Activated naive CD8-positive, alpha-beta T cell treated with anti-CD3 and anti-CD28 coated beads, Interleukin-2, amount 50 U/mL, for 24 hours (primary cell): Measurements from ENCODE around the gene RPGR.

Source experiments
- ATAC-seq: fragments of 150-1000 bp; cut with Tn5 transposase; one replicate; pipeline ENCODE4 v1.10.0; 2021
- DNase-seq: peaks from one replicate; pipeline ENCODE4 v3.0.0; 2021
- H3K27ac Mint-ChIP-seq: one replicate; pipeline ENCODE4 v1.8.0; 2021; ENCODE audit warnings: mild to moderate bottlenecking, mixed read lengths
- H3K27me3 Mint-ChIP-seq: one replicate; pipeline ENCODE4 v1.8.0; 2021; ENCODE audit warnings: mixed read lengths
- H3K36me3 Mint-ChIP-seq: one replicate; pipeline ENCODE4 v1.8.0; 2021; ENCODE audit warnings: low read depth, mixed read lengths
- H3K4me1 Mint-ChIP-seq: one replicate; pipeline ENCODE4 v1.8.0; 2021; ENCODE audit warnings: mixed read lengths
- H3K4me3 Mint-ChIP-seq: one replicate; pipeline ENCODE4 v1.8.0; 2021; ENCODE audit warnings: mild to moderate bottlenecking, moderate library complexity, mixed read lengths
- H3K9me3 Mint-ChIP-seq: one replicate; pipeline ENCODE4 v1.8.0; 2021; ENCODE audit warnings: mixed read lengths

Gene RPGR

GRCh38 chrX:38327007-38327774 is at the start of gene RPGR:
Gene RPGR, minus strand, starts transcription at chrX:38327509. Its CDS starts 142 bp downstream, at chrX:38327367.
- Mint-ChIP-seq H3K4me1 (peaks cover 18% of the 10 kb centered on the region), H3K9me3 (no peaks in the 10 kb centered on the region), H3K36me3 (no peaks in the 10 kb centered on the region)

GRCh38 chrX:38376747-38377146 is 49.4 kb upstream of the RPGR start:
- no peaks in the 10 kb centered on the region for H3K9me3 Mint-ChIP-seq
- ATAC-seq: no peak

More at GRCh38 chrX:38327007-38327774, at the start of gene RPGR:
- DNase-seq (peak; percentile 88), ATAC-seq (peak; percentile 99)
- Mint-ChIP-seq H3K4me3 (peak within 1 kb of the TSS; percentile 85), H3K27ac (peak within 1 kb of the TSS; percentile 89), H3K27me3 (no peaks in the 10 kb centered on the region)

GRCh38 chrX:38375891-38376290 is 48.6 kb upstream of the RPGR start:
- Mint-ChIP-seq H3K27me3 (peaks cover 5% of the 10 kb centered on the region), H3K9me3 (no peaks in the 10 kb centered on the region), H3K4me1 (no peaks in the 10 kb centered on the region), H3K4me3 (no peak overlapping the region), H3K27ac (no peak overlapping the region), H3K36me3 (no peaks in the 10 kb centered on the region)
- DNase-seq (no peak), ATAC-seq (no peak)

More at GRCh38 chrX:38376747-38377146, 49.4 kb upstream of the RPGR start:
- Mint-ChIP-seq H3K4me1 (no peaks in the 10 kb centered on the region), H3K27me3 (peaks cover 6% of the 10 kb centered on the region), H3K27ac (no peak overlapping the region), H3K36me3 (no peaks in the 10 kb centered on the region), H3K4me3 (no peak overlapping the region)
- no peak for DNase-seq

- Mint-ChIP-seq H3K4me3 (no peak overlapping the region), H3K27me3 (peaks cover 5% of the 10 kb centered on the region), H3K9me3 (no peaks in the 10 kb centered on the region), H3K27ac (no peak overlapping the region), H3K36me3 (no peaks in the 10 kb centered on the region), H3K4me1 (no peaks in the 10 kb centered on the region)
- no peak for ATAC-seq
- DNase-seq: no peak
Observed at GRCh38 chrX:38374431-38374830, 47.1 kb upstream of the RPGR start.

GRCh38 chrX:38371641-38372040 is 44.3 kb upstream of the RPGR start:
- DNase-seq (no peak), ATAC-seq (no peak)
- Mint-ChIP-seq H3K27me3 (peaks cover 3% of the 10 kb centered on the region), H3K36me3 (no peaks in the 10 kb centered on the region), H3K4me1 (no peaks in the 10 kb centered on the region), H3K4me3 (no peak overlapping the region), H3K9me3 (no peaks in the 10 kb centered on the region), H3K27ac (no peak overlapping the region)

GRCh38 chrX:38368774-38369173 is 41.5 kb upstream of the RPGR start:
- Mint-ChIP-seq H3K36me3 (no peaks in the 10 kb centered on the region), H3K27ac (no peak overlapping the region), H3K4me1 (no peaks in the 10 kb centered on the region), H3K9me3 (no peaks in the 10 kb centered on the region), H3K4me3 (no peak overlapping the region), H3K27me3 (peaks cover 3% of the 10 kb centered on the region)
- DNase-seq (no peak), ATAC-seq (no peak)

GRCh38 chrX:38365954-38366353 is 38.6 kb upstream of the RPGR start:
- no peaks in the 10 kb centered on the region for H3K27me3 Mint-ChIP-seq
- no peaks in the 10 kb centered on the region for H3K36me3 Mint-ChIP-seq
- no peak for ATAC-seq
- H3K9me3 Mint-ChIP-seq: no peaks in the 10 kb centered on the region
- H3K27ac Mint-ChIP-seq: no peak overlapping the region
- no peaks in the 10 kb centered on the region for H3K4me1 Mint-ChIP-seq
- no peak for DNase-seq
- H3K4me3 Mint-ChIP-seq: no peak overlapping the region

GRCh38 chrX:38363046-38363445 is 35.7 kb upstream of the RPGR start:
- DNase-seq (no peak), ATAC-seq (no peak)
- Mint-ChIP-seq H3K4me1 (no peaks in the 10 kb centered on the region), H3K4me3 (no peak overlapping the region), H3K36me3 (no peaks in the 10 kb centered on the region), H3K27me3 (no peaks in the 10 kb centered on the region), H3K27ac (no peak overlapping the region), H3K9me3 (no peaks in the 10 kb centered on the region)

GRCh38 chrX:38357747-38358673 is 30.7 kb upstream of the RPGR start:
- Mint-ChIP-seq H3K4me1 (no peaks in the 10 kb centered on the region), H3K27ac (no peak overlapping the region), H3K4me3 (no peak overlapping the region), H3K36me3 (no peaks in the 10 kb centered on the region), H3K9me3 (no peaks in the 10 kb centered on the region), H3K27me3 (no peaks in the 10 kb centered on the region)
- ATAC-seq (no peak), DNase-seq (no peak)

- Mint-ChIP-seq H3K27me3 (no peaks in the 10 kb centered on the region), H3K4me1 (no peaks in the 10 kb centered on the region), H3K27ac (no peak overlapping the region), H3K4me3 (no peak overlapping the region), H3K9me3 (no peaks in the 10 kb centered on the region), H3K36me3 (no peaks in the 10 kb centered on the region)
- DNase-seq (no peak), ATAC-seq (no peak)
Observed at GRCh38 chrX:38356401-38356800, 29.1 kb upstream of the RPGR start.

GRCh38 chrX:38352362-38352761 is 25.1 kb upstream of the RPGR start, which contains the start of gene OTC:
Gene OTC, plus strand, starts transcription at chrX:38352604. Its CDS starts 93 bp downstream, at chrX:38352697.
- DNase-seq (no peak), ATAC-seq (no peak)
- Mint-ChIP-seq H3K4me1 (no peaks in the 10 kb centered on the region), H3K27ac (no peak within 1 kb of the TSS), H3K36me3 (no peaks in the 10 kb centered on the region), H3K27me3 (peaks cover 6% of the 10 kb centered on the region), H3K9me3 (no peaks in the 10 kb centered on the region), H3K4me3 (no peak within 1 kb of the TSS)

- Mint-ChIP-seq H3K27me3 (peaks cover 6% of the 10 kb centered on the region), H3K4me3 (no peak overlapping the region), H3K4me1 (no peaks in the 10 kb centered on the region), H3K36me3 (no peaks in the 10 kb centered on the region), H3K9me3 (no peaks in the 10 kb centered on the region), H3K27ac (no peak overlapping the region)
- DNase-seq: no peak
- ATAC-seq: no peak
Observed at GRCh38 chrX:38351346-38351745, 24.0 kb upstream of the RPGR start.

GRCh38 chrX:38347136-38347535 is 19.8 kb upstream of the RPGR start:
- H3K9me3 Mint-ChIP-seq: no peaks in the 10 kb centered on the region
- H3K27ac Mint-ChIP-seq: no peak overlapping the region
- ATAC-seq (peak; percentile 36), DNase-seq (no peak)
- peaks cover 6% of the 10 kb centered on the region for H3K27me3 Mint-ChIP-seq
- no peaks in the 10 kb centered on the region for H3K36me3 Mint-ChIP-seq
- no peaks in the 10 kb centered on the region for H3K4me1 Mint-ChIP-seq
- no peak overlapping the region for H3K4me3 Mint-ChIP-seq

GRCh38 chrX:38346150-38346549 is 18.8 kb upstream of the RPGR start:
- Mint-ChIP-seq H3K9me3 (no peaks in the 10 kb centered on the region), H3K36me3 (no peaks in the 10 kb centered on the region), H3K27me3 (peaks cover 6% of the 10 kb centered on the region), H3K4me1 (no peaks in the 10 kb centered on the region), H3K4me3 (no peak overlapping the region), H3K27ac (no peak overlapping the region)
- ATAC-seq: no peak
- DNase-seq: no peak
